T-helper 22 cell (primary cell): Measurements from ENCODE around the gene SDF2L1.
"Not testable (repeated sequence)": the region's sequence is repeated elsewhere in the genome, so short reads cannot be mapped to it uniquely, and the experiment has no call there.

Source experiments
- DNase-seq: peaks from one replicate; pipeline ENCODE4 v3.0.0-alpha.2; 2020; ENCODE audit warnings: low read depth

The SDF2L1 gene

GRCh38 chr22:21661991-21662390 lies 19.9 kb downstream of the SDF2L1 start:
- no peak for DNase-seq

GRCh38 chr22:21663738-21664137 lies 21.6 kb downstream of the SDF2L1 start:
- no peak for DNase-seq

GRCh38 chr22:21665047-21665851 lies 23.1 kb downstream of the SDF2L1 start:
- DNase-seq, result no peak

GRCh38 chr22:21666786-21667185 lies 24.7 kb downstream of the SDF2L1 start:
- no peak for DNase-seq

- DNase-seq, result no peak
These were observed 26.9 kb downstream of the SDF2L1 start for GRCh38 chr22:21669026-21669425.

GRCh38 chr22:21672107-21672629 lies 30.1 kb downstream of the SDF2L1 start:
- DNase-seq, result no peak

- no peak for DNase-seq
These were observed 31.6 kb downstream of the SDF2L1 start for GRCh38 chr22:21673534-21674321.

GRCh38 chr22:21674638-21675245 lies 32.6 kb downstream of the SDF2L1 start:
- DNase-seq, result no peak

- no peak for DNase-seq
These were observed 35.7 kb downstream of the SDF2L1 start for GRCh38 chr22:21677606-21678443.

- not testable (repeated sequence) for DNase-seq
These were observed 36.7 kb downstream of the SDF2L1 start for GRCh38 chr22:21678842-21679241.

- DNase-seq, result no peak
These were observed 37.3 kb downstream of the SDF2L1 start for GRCh38 chr22:21679383-21679782.

- no peak for DNase-seq
These were observed 38.9 kb downstream of the SDF2L1 start for GRCh38 chr22:21680830-21681565.

- DNase-seq, result no peak
These were observed 39.7 kb downstream of the SDF2L1 start for GRCh38 chr22:21681566-21682370.

- DNase-seq, result no peak
These were observed 40.5 kb downstream of the SDF2L1 start for GRCh38 chr22:21682385-21683175.

GRCh38 chr22:21683401-21683811 lies 41.3 kb downstream of the SDF2L1 start:
- DNase-seq, result no peak

GRCh38 chr22:21684492-21685163 lies 42.5 kb downstream of the SDF2L1 start:
- DNase-seq, result no peak

GRCh38 chr22:21685164-21685513 lies 43.0 kb downstream of the SDF2L1 start:
- DNase-seq, result no peak

- no peak for DNase-seq
These were observed 44.1 kb downstream of the SDF2L1 start for GRCh38 chr22:21686193-21686608.
